HG03139 (cell line): ENCODE results near the gene ANKRD12.
A peak's percentile ranks its signal among the peaks of the same experiment; 100 is the strongest.
"Not testable (repeated sequence)": the region's sequence is repeated elsewhere in the genome, so short reads cannot be mapped to it uniquely, and the experiment has no call there.

Source experiments
- ATAC-seq: cut with Tn5 transposase; IDR thresholded peaks from one replicate; pipeline ENCODE4 v1.9.1; 2021; ENCODE audit not compliant: unreplicated experiment

Gene ANKRD12

DNA sequence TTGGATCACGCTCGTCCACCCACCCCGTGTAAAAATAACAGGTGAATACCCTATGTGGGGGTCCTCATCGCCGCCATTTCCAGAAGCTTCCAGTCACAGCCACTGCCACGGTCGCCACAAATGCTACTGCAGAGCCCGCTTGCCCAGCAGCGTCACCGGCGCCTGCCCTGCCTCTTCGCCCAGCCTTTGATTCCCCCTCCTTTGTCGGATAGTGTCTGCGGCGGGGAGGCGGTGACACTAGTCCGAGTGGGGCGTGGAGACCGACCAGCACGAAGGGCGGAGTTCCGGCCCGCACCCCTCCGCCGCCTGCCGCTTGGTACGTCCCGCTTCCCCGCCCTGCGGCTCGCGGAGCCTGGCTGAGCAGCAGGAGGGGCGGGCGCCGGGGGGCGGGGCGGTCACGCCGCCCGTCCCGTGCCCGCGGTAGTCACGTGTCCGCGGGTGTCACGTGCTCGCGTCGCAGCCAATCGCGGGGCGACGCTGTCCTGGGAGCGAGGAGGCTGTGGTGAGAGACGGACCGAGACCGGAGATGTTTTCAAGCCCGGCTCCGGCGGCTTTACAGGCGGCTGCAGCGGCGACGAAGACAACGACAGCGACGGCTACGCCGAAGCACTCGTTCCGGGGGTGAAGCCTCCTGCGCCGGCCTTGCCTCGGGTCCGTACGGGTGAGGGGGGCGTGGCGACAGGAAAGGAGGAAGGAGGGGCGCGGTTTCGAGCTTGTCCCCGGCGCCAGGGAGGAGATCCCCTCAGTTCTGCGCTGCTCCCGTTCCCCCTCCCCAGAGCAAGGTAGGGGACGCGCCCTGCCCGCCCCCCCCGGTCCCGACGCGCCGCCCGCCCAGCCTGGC lies at the start of gene ANKRD12:
Gene ANKRD12, plus strand, starts transcription at position 467 of the 841 bp plus-strand sequence. CDS start 45,652 bp downstream, outside the sequence.
- ATAC-seq: peak; percentile 61

- ATAC-seq: no peak
Observed at GRCh38 chr18:9087144-9087543, 49.4 kb upstream of the ANKRD12 start.

GRCh38 chr18:9088252-9088651 lies 48.3 kb upstream of the ANKRD12 start:
- no peak for ATAC-seq

DNA sequence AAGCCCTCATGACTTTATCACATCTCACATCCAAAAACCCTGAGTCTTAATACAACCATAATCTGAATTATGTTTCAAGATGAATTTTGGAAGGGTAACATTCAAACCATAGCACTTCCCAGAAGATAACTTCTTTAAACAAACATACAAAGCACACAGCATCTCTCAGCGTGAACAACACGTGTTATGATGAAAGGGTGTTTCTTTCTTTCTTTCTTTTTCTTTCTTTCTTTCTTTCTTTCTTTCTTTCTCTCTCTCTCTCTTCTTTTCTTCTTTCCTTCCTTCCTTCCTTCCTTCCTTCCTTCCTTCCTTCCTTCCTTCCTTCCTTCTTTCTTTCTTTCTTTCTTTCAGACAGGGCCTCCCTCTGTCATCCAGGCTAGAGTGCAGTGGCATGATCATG lies 47.9 kb upstream of the ANKRD12 start:
- ATAC-seq: not testable (repeated sequence)

DNA sequence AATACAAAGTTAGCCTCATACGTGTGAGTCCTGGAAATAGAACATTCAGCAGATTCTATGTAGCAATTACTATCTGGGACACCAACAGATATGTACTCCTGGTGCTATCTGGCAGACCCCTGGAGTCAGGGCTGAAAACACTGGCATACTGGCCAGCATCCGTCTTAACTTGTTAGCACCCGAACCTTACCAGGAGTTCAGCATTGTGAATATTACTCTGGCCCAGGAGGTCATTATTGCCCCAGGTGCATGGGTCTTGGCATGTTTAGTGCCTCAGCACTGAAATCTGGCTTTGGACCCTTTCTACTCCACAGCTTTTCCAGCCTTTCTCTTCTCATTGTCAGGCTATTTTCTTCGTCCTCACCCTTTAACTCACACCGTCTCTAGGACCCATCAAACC lies 46.0 kb upstream of the ANKRD12 start:
- no peak for ATAC-seq

- ATAC-seq: no peak
Observed at GRCh38 chr18:9091066-9091476, 45.5 kb upstream of the ANKRD12 start.

DNA sequence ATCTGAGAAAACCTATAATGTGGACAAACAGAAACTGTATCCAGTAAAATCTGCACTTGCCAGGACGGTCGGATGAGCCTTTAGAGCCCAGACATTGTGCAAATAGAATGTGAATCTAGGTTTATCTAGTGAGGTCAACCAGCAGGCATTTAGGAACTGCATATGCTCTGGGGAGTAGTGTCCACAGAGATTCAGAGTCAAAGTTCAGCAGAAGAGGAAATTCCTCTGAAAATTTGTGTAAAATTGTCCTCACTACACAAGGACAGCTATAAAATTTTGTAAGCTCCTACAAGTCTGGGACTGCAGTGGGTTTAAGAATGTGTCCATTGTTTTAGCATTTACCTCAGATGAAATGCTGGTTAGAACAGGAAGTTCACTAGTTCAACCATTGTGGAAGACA lies 43.9 kb upstream of the ANKRD12 start:
- no peak for ATAC-seq

- ATAC-seq: not testable (repeated sequence)
Observed at GRCh38 chr18:9093109-9093508, 43.5 kb upstream of the ANKRD12 start.

DNA sequence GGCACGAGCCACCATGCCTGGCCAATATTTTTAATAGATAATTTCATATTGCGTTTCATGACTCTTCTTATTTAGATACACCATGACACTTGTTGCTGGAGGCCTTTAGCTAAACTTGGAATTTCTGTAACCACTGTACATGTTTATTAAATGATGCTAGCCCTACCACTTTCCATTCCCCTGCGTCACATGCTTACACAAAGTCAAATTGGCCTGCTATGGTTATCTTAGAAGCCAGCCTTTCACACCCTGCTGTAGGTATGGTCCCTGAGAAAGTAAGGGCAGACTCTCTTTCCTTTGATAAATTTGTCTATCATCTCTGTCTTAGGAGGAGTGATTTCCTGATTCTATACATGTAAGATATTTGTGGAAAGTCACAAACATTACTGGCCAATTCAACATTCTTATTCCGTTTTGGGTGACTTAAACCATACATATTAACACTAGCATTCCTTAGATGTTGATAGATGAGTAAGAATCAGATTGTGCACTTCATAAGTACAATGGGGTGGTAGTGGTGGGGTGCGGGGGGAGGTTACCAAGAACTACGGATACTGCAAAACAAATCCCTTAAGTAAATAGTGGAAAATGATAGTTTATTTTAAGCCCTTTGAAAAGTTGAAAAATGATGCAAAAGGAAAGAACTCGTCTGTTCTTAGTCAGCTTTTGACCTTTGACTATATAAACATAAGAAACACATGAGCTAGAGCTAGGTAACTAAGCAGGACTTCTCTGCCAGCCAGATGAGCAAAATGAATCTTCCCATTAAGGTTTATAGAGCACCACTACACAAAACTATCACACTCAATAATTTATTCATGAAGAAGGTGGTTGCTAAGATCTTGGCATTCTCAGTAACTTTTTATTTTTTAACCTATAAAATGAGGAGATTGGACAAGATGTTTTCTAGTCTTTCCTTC lies 42.0 kb upstream of the ANKRD12 start:
- ATAC-seq: no peak

DNA sequence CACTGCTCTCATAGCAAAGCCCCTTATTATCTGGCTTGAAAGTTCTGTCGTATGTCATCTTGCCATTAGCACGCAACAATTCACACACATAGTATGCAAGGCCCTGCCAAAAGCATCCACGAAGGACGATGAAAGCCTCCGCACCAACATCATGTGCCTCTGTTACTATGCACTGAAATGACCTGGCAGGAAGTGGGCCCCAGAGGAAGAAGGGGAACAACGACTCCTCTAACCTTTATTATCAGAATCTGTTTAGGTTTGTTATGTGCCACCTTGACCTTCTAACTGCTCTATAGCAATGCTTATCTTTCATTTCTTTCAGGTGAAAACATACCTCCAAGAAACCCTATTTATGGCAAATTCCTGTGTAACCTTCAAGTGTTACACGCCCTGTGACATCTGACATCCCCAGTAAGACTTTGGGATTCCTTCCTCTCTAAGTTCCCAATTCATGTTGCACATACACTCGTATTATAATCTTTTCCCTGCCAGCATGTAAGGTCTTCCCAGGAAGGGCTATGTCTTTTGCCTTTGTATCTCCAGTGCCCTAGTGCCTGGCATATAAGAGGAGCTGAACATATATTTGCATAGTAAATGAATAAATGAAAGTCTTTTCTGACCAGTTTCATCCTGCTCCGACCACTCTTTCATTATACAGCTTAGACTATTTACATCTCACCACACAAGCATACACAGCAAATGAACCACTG lies 41.1 kb upstream of the ANKRD12 start:
- peak; percentile 86 for ATAC-seq

- ATAC-seq: no peak
Observed at GRCh38 chr18:9096007-9096371, 40.6 kb upstream of the ANKRD12 start.

DNA sequence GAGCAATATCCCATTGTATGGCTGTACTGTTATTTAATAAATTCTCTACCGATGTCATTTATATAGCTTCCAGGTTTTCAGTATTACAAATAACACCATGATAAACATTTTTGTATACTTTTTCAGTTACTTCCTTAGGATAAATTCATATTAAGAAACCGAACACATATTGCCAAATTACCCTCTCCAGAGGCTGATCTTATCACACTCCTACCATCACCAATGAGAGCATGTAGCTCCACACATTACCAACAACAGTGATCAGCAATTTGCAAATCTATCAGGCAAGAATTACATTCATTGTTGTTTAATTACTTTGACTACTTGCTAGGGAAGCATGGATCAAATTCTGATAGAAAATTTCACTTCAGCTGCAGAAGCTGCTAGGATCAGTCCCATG lies 39.9 kb upstream of the ANKRD12 start:
- ATAC-seq: no peak

GRCh38 chr18:9097349-9097748 lies 39.2 kb upstream of the ANKRD12 start:
- no peak for ATAC-seq

DNA sequence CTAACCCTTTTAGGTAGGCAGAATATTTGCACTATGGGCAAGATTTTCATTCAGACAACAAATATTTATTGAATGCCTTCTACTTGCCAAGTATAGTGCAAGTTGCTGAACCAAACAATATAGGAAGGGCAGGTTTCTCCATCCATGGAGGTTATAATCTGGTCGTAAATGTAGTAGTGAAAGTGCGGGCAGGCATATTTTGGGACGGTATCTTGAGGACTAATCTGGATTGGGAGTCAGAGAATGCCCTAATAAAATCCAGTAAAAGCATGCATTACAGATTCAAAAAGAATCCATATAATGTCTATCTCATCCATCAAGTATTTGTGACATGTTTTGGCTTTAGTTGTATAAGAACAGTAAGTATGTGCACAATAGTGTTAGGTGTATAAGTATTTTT lies 35.8 kb upstream of the ANKRD12 start:
- no peak for ATAC-seq

DNA sequence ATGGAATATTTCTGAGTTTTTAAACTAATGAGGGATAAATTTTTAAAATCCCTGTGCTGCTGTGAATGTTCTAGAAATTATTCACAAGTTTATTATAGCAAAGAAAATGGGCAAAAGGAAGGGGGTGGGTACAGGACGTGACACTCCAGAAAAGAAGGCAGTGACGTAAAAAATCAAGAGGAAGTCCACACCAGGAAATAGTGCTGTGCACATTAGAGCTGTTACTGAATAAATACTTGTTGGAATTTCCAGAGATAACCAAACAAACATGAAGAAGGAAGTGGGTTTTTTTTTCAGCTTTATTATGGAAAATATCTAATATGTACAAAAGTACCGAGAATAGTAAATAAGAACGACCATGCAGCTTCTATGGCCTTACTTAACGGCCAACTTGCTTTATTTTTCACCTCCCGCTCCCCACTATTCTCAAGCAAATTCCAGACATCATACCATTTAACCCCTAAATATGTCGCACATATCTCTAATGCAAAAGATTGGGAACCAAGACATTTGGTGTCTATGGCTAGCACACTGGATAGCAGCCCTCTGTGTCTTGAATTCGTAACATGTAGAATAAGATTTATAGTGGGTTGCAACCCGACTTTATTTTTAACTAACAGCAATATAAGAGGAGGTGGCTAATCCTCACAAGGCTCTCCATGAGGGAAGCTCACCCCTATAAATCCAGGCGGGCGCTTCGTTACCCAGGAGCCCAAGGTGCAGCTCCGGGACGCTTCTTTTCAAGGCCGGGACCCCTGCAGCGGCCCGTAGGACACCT lies 34.7 kb upstream of the ANKRD12 start:
- peak; percentile 3 for ATAC-seq

DNA sequence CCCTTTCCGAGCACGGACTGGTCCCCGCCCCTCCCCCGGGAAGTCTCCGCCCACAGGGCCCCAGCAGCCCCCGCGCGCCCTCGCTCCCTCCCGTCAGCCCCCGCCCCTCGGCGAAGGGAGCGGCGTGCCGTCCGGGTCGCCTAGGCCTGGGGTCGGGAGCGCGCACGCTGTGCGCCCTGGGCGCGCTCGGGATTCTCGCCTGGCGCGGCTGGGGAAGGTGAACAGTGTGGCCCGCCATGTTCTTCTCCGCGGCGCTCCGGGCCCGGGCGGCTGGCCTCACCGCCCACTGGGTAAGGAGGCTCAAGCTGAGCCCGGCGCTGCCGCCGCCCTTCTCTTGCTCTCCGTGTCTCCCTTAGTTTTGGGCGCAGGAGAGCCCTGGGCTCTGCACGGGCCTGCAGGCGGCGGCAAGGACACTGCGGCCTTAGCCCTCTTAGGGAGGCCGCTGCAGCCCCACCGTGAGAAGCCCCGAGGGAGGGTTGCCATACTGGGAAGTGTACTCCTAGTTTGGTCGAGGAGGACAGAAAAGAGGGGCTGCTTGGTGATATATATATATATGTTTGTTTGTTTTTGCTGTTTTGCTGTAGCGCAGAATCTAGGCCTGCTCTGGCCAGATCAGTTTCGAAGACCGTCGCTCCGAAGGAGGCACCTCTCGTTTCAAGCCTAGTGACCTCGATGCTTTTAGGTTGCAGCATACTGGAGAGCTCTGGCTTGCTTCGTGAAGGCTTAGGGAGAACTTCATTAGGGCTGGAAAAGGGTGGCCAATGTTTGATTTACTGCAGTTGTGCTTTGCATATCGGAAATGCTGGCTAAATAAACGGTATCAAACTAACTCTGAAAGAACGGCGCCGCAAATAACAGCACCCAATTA lies 33.8 kb upstream of the ANKRD12 start, which contains the start of gene NDUFV2:
Gene NDUFV2, plus strand, starts transcription at position 192 of the 868 bp plus-strand sequence. Its CDS starts 45 bp downstream, at position 237.
- peak; percentile 89 for ATAC-seq

DNA sequence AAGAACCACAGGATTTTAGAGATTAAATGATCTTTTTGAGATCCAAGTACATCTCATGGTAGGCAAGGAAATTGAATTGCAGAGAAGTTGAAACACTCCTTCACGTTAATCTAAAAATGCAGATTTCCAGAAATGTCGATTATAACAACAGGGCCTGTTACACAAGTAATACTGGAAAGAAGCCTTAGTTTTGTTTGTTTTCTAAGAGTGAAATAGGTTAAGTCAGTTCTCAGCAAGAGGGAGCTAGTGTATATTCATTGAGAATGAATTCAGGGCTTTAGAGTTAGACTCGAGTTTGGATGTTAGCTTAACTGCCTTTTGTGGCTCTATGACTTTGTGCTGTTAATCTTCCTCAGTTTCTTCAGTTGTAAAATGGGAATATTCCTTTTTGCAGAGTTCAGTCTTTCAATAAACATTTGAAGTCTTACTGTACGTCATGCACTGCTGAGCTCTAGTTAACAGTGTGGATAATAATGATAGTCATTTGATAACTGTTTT lies 33.2 kb upstream of the ANKRD12 start:
- ATAC-seq: no peak

DNA sequence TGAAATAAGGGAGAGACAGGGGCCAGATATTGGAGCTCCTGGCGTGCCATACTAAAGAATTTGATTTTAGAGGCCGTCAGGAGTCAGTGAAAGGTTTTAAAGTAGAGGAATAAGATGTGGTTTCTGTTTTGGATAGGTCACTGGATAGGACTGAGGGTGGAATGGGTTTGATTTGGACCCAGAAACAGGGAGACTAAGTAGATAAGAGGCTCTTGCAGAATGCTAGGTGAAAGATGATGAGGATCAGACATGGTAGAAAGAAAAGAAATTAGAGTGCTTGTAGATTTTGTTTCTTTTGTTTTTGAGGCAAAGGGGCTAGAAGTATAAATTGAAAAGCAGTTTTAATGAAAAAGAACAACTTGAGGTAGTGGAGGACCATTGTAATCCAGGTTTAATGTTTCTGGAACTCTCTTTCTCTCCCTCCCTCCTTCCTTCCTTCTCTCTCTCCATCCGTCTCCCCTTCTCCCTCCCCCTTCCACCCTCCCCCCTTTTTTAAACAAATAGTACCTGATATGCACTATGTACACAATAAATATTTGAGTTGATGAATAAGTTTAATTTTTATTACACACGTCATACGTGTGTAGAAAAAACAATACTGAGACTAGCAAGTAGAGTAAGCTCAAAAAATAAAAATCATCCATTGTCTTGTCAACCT lies 32.2 kb upstream of the ANKRD12 start:
- ATAC-seq: no peak

DNA sequence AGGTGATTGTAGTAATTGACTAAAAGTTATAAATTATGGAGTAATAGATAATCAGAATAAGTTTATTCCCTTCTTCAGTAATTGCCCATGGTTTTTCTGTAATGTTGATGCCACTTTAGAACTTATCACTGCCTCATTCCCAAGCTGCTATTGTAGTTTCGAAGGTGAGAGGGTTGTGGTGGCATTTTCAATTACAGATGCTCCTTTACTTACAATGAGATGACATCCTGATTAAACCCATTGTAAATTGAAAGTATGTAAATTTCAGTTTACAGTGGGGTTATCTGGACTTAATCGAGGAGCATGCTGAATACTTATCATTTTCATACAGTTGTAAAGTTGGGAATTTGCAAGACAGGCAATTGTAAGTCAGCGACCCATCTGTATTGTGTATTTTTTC lies 31.2 kb upstream of the ANKRD12 start:
- no peak for ATAC-seq
